ENCODE measurements around the gene VEZF1. TPM values are rescaled to one million over a fixed set of nuclear protein-coding genes. Genes with fewer than 3 reads are reported as not detected.

VEZF1 gene
- total RNA-seq, 6 donors from 2014 or later, result 36.4 to 99.7 (median 72.5) TPM

DNA sequence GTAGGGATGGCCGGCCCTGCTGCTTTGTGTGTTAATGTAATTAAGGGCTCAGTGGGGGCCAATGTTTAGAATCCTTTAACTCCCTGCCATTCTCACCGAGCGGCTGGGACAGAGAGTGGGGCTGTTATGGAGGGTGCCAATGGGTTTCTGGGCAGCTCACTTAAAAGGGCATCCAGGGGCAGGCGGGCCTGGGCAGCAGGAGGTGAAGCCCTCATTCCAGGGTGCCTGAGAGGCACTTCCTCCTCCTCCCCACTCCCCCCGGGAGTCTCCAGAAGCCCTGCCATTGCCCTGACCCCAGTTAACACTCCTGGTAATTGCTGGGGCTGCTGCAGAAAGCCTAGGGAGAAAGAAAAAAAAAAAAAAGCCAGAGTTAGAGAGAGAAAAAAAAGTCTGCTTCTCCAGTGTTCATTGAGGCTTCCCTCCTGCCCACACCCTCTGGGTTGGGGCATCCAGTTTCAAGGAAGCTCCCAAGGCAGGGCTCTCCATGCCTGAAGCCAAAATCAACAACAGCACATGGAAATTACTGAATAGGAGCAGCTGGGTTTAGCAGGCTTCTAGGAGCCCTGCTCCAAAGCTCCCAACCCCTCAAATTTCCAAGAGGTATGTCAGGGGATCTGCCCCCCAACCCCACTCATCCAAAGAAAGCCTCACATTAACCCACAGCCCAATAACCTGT lies 60.9 kb downstream of the VEZF1 start:
- TF ChIP-seq, protein P1, sequence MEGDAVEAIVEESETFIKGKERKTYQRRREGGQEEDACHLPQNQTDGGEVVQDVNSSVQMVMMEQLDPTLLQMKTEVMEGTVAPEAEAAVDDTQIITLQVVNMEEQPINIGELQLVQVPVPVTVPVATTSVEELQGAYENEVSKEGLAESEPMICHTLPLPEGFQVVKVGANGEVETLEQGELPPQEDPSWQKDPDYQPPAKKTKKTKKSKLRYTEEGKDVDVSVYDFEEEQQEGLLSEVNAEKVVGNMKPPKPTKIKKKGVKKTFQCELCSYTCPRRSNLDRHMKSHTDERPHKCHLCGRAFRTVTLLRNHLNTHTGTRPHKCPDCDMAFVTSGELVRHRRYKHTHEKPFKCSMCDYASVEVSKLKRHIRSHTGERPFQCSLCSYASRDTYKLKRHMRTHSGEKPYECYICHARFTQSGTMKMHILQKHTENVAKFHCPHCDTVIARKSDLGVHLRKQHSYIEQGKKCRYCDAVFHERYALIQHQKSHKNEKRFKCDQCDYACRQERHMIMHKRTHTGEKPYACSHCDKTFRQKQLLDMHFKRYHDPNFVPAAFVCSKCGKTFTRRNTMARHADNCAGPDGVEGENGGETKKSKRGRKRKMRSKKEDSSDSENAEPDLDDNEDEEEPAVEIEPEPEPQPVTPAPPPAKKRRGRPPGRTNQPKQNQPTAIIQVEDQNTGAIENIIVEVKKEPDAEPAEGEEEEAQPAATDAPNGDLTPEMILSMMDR (IDR thresholded peaks at IDR 0.05), result no peak
- TF ChIP-seq POLR2A (IDR thresholded peaks at IDR 0.05) (no peak), POLR2AphosphoS5 (IDR thresholded peaks at IDR 0.05) (no peak), EP300 (IDR thresholded peaks at IDR 0.05) (no peak)
- peaks cover 22 to 60% (median 43%) of the 10 kb centered on the region in 4 donors for H3K4me1 ChIP-seq
- no peaks in the 10 kb centered on the region for H3K9me3 ChIP-seq
- no peak overlapping the region for H3K4me3 ChIP-seq
- H3K36me3 ChIP-seq, result no peaks in the 10 kb centered on the region
- H3K27me3 ChIP-seq, result no peaks in the 10 kb centered on the region
- DNase-seq, result peak in 1 of 2 donors; percentile 63
- 47 to 49% methylated on average over 5 of the region's 5 CpGs for WGBS, 2 donors
- H3K27ac ChIP-seq, result peak overlapping the region; percentile 17 to 43 (median 26)
- peak in 1 of 2 donors; percentile 69 for ATAC-seq (ENCODE audit: low FRiP score in 2 of 2)

DNA sequence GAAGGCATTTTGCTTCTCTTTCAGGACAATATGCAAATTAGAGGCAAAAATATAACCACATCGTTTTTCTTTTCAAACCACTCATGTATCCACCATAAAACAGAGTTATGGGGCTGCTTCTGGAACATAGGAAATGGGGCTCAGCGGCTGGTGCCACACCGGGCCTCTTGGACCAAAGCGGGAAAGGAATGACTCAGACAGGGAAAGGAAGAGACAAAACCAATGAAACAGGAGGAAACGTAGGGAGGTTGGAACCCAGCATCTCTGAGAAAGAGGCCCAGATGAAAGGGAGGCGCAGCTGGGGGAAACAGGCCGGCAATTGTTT lies 61.4 kb downstream of the VEZF1 start:
- Histone ChIP-seq H3K9me3 (no peaks in the 10 kb centered on the region), H3K36me3 (no peaks in the 10 kb centered on the region), H3K4me3 (no peak overlapping the region), H3K4me1 (peaks cover 27 to 65% (median 47%) of the 10 kb centered on the region in 4 donors), H3K27me3 (no peaks in the 10 kb centered on the region), H3K27ac (peak overlapping the region in 3 of 4 donors; percentile 17 to 43 (median 24))
- no peak for ATAC-seq (ENCODE audit: low FRiP score in 2 of 2)
- no peak for DNase-seq
- 69 to 77% methylated on average over 7 of the region's 7 CpGs for WGBS, 2 donors
- no peak for TF ChIP-seq POLR2AphosphoS5 (IDR thresholded peaks at IDR 0.05)
- TF ChIP-seq, protein P1 (IDR thresholded peaks at IDR 0.05), result no peak
- TF ChIP-seq POLR2A (IDR thresholded peaks at IDR 0.05), result no peak
- no peak for TF ChIP-seq EP300 (IDR thresholded peaks at IDR 0.05)

DNA sequence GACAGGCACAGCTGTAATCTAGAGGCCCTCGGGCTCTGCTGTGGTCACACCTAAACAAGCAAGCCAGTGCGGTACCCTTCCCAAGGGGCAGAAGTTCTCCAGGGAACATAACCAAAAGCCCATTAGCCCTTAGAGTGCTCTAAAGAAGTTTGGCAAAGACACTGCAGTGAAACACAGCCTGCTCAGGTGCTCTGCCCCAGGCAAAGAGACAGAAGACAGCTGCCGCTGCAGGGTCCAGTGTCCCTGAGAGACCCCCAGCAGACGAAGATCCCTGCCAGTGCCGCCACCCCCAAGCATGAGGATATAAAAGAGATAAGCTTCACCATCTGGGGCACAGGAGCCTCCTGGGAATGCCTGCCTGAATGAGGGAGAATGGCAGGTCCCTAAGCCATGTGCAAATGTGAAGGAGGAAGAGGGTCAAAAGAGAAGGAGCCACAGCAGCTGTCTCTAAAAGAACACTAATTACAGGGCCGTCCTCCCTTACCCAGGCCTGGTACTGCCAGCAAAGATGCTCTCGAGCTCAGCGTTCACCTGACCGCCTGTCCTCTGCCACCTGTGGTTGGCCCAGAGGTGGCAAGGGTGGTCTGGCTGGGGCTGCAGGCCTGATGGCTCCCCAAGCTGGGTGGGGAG lies 62.6 kb downstream of the VEZF1 start:
- TF ChIP-seq, protein P1 (IDR thresholded peaks at IDR 0.05), result no peak
- no peak for TF ChIP-seq POLR2A (IDR thresholded peaks at IDR 0.05)
- TF ChIP-seq POLR2AphosphoS5 (IDR thresholded peaks at IDR 0.05), result no peak
- no peak for TF ChIP-seq EP300 (IDR thresholded peaks at IDR 0.05)
- H3K4me1 ChIP-seq, result peaks cover 27 to 66% (median 46%) of the 10 kb centered on the region in 4 donors
- ATAC-seq (ENCODE audit: low FRiP score in 2 of 2) (no peak), DNase-seq (no peak)
- no peak overlapping the region for H3K4me3 ChIP-seq
- no peak overlapping the region for H3K27ac ChIP-seq
- no peaks in the 10 kb centered on the region for H3K9me3 ChIP-seq
- no peaks in the 10 kb centered on the region for H3K27me3 ChIP-seq
- no peaks in the 10 kb centered on the region for H3K36me3 ChIP-seq
- 82 to 84% methylated on average over 4 to 9 of the region's 9 CpGs for WGBS, 2 donors

DNA sequence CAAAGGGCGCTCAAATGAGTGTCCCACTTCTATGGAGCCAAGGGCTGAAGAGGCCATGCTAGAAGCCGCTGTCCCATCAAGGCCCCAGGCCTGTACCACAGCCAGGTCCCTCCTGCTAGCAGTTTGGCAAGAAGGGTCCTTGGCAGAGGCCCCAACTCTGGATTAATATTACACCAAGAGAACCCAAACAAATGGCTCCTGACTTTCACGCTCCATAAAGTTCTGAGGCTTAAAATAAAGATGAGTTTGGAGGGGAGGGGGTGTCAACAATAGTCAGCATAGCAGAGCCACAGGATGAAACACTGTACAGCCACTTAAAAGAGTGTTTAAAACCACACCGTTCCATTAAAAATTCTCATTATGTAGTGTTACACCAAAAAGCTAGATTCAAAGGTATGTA lies 63.4 kb downstream of the VEZF1 start:
- DNase-seq, result no peak
- ATAC-seq (ENCODE audit: low FRiP score in 2 of 2), result no peak
- Histone ChIP-seq H3K36me3 (no peaks in the 10 kb centered on the region), H3K4me1 (peaks cover 27 to 58% (median 41%) of the 10 kb centered on the region in 4 donors), H3K27ac (no peak overlapping the region), H3K27me3 (no peaks in the 10 kb centered on the region), H3K4me3 (no peak overlapping the region), H3K9me3 (no peaks in the 10 kb centered on the region)
- TF ChIP-seq EP300 (IDR thresholded peaks at IDR 0.05), result no peak
- TF ChIP-seq, protein P1 (IDR thresholded peaks at IDR 0.05), result no peak
- TF ChIP-seq POLR2A (IDR thresholded peaks at IDR 0.05), result no peak
- no peak for TF ChIP-seq POLR2AphosphoS5 (IDR thresholded peaks at IDR 0.05)
- WGBS, 2 donors, result 47 to 82% methylated on average over 4 of the region's 4 CpGs

Small RNA genes within 50 kb of the gene (small RNA-seq; reads per million reads assigned to genes)
- gene AC015813.4, result 0 reads per million in 4 donors

Other genes starting within 250 kb of the VEZF1 start
- not detected for gene CCDC182, start 243.0 kb downstream of the VEZF1 start, total RNA-seq
- gene MRPS23, start 138.2 kb downstream of the VEZF1 start, total RNA-seq, result 10 to 100 TPM; 11.4 to 50.6 (median 19.1) TPM
- gene CUEDC1, start 32.8 kb downstream of the VEZF1 start, total RNA-seq, result 100 to 1,000 TPM in 1 of 6 donors, 10 to 100 TPM in 5; 33.3 to 119 (median 54.4) TPM
- gene SRSF1, start 19.0 kb upstream of the VEZF1 start, total RNA-seq, result 100 to 1,000 TPM; 109 to 393 (median 160) TPM
- 10 to 100 TPM; 13.6 to 33.5 (median 29.1) TPM for gene DYNLL2, start 95.2 kb upstream of the VEZF1 start, total RNA-seq
- gene OR4D1, start 160.1 kb upstream of the VEZF1 start, total RNA-seq, result not detected
- gene OR4D2, start 178.7 kb upstream of the VEZF1 start, total RNA-seq, result not detected
- under 1 TPM in 1 of 6 donors, not detected in 5; 0.10 TPM for gene EPX, start 204.5 kb upstream of the VEZF1 start, total RNA-seq
- 10 to 100 TPM; 11.7 to 44.0 (median 15.0) TPM for gene MKS1, start 231.0 kb upstream of the VEZF1 start, total RNA-seq

All from upper lobe of left lung (tissue), 6 donors.